KOPT-K1 (cell line): ENCODE measurements around the gene SLC29A3.

Experiments
- H3K27ac ChIP-seq: fragments of 200-600 bp; sonication (generic); 2 replicates; pipeline ENCODE4 v1.5.1; 2016; ENCODE audit warnings: antibody characterized with exemption, mild to moderate bottlenecking, low read depth, low read length; ENCODE audit not compliant: poor library complexity, severe bottlenecking
- H3K36me3 ChIP-seq: fragments of 200-600 bp; sonication (generic); 2 replicates; pipeline ENCODE4 v1.5.1; 2017; ENCODE audit warnings: antibody characterized with exemption, mild to moderate bottlenecking, low read length, moderate library complexity; ENCODE audit not compliant: insufficient read depth
- H3K9me3 ChIP-seq: fragments of 200-600 bp; sonication (generic); 2 replicates; pipeline ENCODE4 v1.5.1; 2017; ENCODE audit warnings: antibody characterized with exemption, low read length, mild to moderate bottlenecking; ENCODE audit not compliant: insufficient read depth, poor library complexity, severe bottlenecking

The SLC29A3 gene

GRCh38 chr10:71388583-71389310 is 69.7 kb downstream of the SLC29A3 start:
- H3K9me3 ChIP-seq: no peaks in the 10 kb centered on the region
- no peak overlapping the region for H3K27ac ChIP-seq
- no peaks in the 10 kb centered on the region for H3K36me3 ChIP-seq

GRCh38 chr10:71389768-71390460 is 70.9 kb downstream of the SLC29A3 start:
- no peaks in the 10 kb centered on the region for H3K9me3 ChIP-seq
- no peaks in the 10 kb centered on the region for H3K36me3 ChIP-seq
- H3K27ac ChIP-seq: no peak overlapping the region

- H3K36me3 ChIP-seq: no peaks in the 10 kb centered on the region
- H3K9me3 ChIP-seq: no peaks in the 10 kb centered on the region
- no peak overlapping the region for H3K27ac ChIP-seq
These were observed 71.4 kb downstream of the SLC29A3 start for GRCh38 chr10:71390461-71390835.

- H3K36me3 ChIP-seq: no peaks in the 10 kb centered on the region
- no peaks in the 10 kb centered on the region for H3K9me3 ChIP-seq
- no peak overlapping the region for H3K27ac ChIP-seq
These were observed 72.0 kb downstream of the SLC29A3 start for GRCh38 chr10:71390921-71391690.

GRCh38 chr10:71391701-71392100 is 72.6 kb downstream of the SLC29A3 start:
- no peaks in the 10 kb centered on the region for H3K9me3 ChIP-seq
- no peak overlapping the region for H3K27ac ChIP-seq
- H3K36me3 ChIP-seq: no peaks in the 10 kb centered on the region

GRCh38 chr10:71392292-71392691 is 73.2 kb downstream of the SLC29A3 start:
- Histone ChIP-seq H3K9me3 (no peaks in the 10 kb centered on the region), H3K36me3 (no peaks in the 10 kb centered on the region), H3K27ac (no peak overlapping the region)

- Histone ChIP-seq H3K27ac (no peak overlapping the region), H3K36me3 (no peaks in the 10 kb centered on the region), H3K9me3 (no peaks in the 10 kb centered on the region)
These were observed 74.0 kb downstream of the SLC29A3 start for GRCh38 chr10:71392791-71393781.

- no peak overlapping the region for H3K27ac ChIP-seq
- H3K36me3 ChIP-seq: no peaks in the 10 kb centered on the region
These were observed 74.9 kb downstream of the SLC29A3 start for GRCh38 chr10:71393841-71394475.

GRCh38 chr10:71394926-71395562 is 76.0 kb downstream of the SLC29A3 start:
- H3K36me3 ChIP-seq: no peaks in the 10 kb centered on the region
- H3K27ac ChIP-seq: no peak overlapping the region
- no peaks in the 10 kb centered on the region for H3K9me3 ChIP-seq

More at GRCh38 chr10:71393841-71394475, 74.9 kb downstream of the SLC29A3 start:
- H3K9me3 ChIP-seq: no peaks in the 10 kb centered on the region

GRCh38 chr10:71395621-71396020 is 76.6 kb downstream of the SLC29A3 start:
- Histone ChIP-seq H3K36me3 (no peaks in the 10 kb centered on the region), H3K9me3 (no peaks in the 10 kb centered on the region), H3K27ac (no peak overlapping the region)

- no peaks in the 10 kb centered on the region for H3K36me3 ChIP-seq
- H3K27ac ChIP-seq: no peak overlapping the region
- H3K9me3 ChIP-seq: no peaks in the 10 kb centered on the region
These were observed 77.1 kb downstream of the SLC29A3 start for GRCh38 chr10:71396084-71396710.

GRCh38 chr10:71396711-71397295 is 77.7 kb downstream of the SLC29A3 start, which contains the start of gene CDH23:
Gene CDH23 (plus strand): TSS chr10:71396920. CDS start chr10:71439832, 42,912 bp downstream.
- no peaks in the 10 kb centered on the region for H3K36me3 ChIP-seq
- H3K27ac ChIP-seq: no peak within 1 kb of the TSS
- no peaks in the 10 kb centered on the region for H3K9me3 ChIP-seq
